HepG2 (cell line): ENCODE results near the gene FLAD1. TPM values are rescaled to one million over a fixed set of nuclear protein-coding genes. Genes with fewer than 3 reads are reported as not detected.

Experiments used
- ATAC-seq: fragments of 200-7000 bp; cut with Tn5 transposase; 3 replicates; pipeline ENCODE4 v1.9.1; 2020; ENCODE audit warnings: mild to moderate bottlenecking, moderate library complexity
- BruUV-seq: library from RNA; stranded (reverse); fragments of 400-500 nt; replicated peaks from 2 replicates; lab custom pipeline; 2021; lab: Mats Ljungman, UMichigan
- CTCF ChIA-PET: fragments of 300-600 bp; formaldehyde crosslinking; extraction: SDS; loops from one replicate; lab custom pipeline; 2021; ENCODE audit warnings: low total read pairs, inconsistent platforms, low intra/inter-chr PET ratio; lab: Yijun Ruan, JAX
- POLR2A ChIA-PET: fragments of 350-600 bp; sonication (Branson Sonifier 250); formaldehyde crosslinking; loops from one replicate; lab custom pipeline; 2020; ENCODE audit warnings: antibody characterized with exemption, inconsistent platforms; lab: Yijun Ruan, JAX
- DNase-seq: peaks from one replicate; pipeline ENCODE4 v3.0.0-alpha.2; 2015; ENCODE audit warnings: low spot score
- FAIRE-seq: peaks from 3 replicates; lab custom pipeline; 2011; peaks lifted over from hg19 to GRCh38; lab: Jason Lieb, UNC
- H2AFZ ChIP-seq: one replicate; pipeline ENCODE4 v1.6.1; 2011; ENCODE audit warnings: low read length, inconsistent platforms
- H3K27ac ChIP-seq: fragments of 300-600 bp; 3 replicates; pipeline ENCODE4 v1.8.0; 2011; ENCODE audit warnings: mixed run types, mild to moderate bottlenecking, mixed read lengths, low read length, inconsistent platforms; ENCODE audit not compliant: insufficient read depth; ENCODE audit errors: extremely low read length
- H3K27me3 ChIP-seq, 2 experiments: fragments of 200-600 bp in 1 of 2; 2 replicates in 1 of 2; 3 replicates in 1 of 2; pipeline versions ENCODE4 v1.6.0 to v1.8.0; 2011; ENCODE audit warnings: low read length in 2 of 2, mild to moderate bottlenecking in 2 of 2, moderate library complexity in 2 of 2, inconsistent platforms in 1 of 2; ENCODE audit not compliant: insufficient read depth in 2 of 2, control insufficient read depth in 1 of 2
- H3K36me3 ChIP-seq, 2 experiments: fragments of 200-600 bp in 1 of 2; replicated peaks in 1 of 2; 2 replicates in 1 of 2; 3 replicates in 1 of 2; pipeline versions ENCODE4 v1.5.1 to v1.8.0; 2011; ENCODE audit warnings: low read length in 2 of 2, inconsistent platforms in 1 of 2; ENCODE audit not compliant: insufficient read depth in 2 of 2, control insufficient read depth in 1 of 2
- H3K4me1 ChIP-seq: 2 replicates; pipeline ENCODE4 v1.5.1; 2012; ENCODE audit warnings: low read length, inconsistent platforms; ENCODE audit not compliant: insufficient read depth
- H3K4me2 ChIP-seq: 2 replicates; pipeline ENCODE4 v1.6.0; 2011; ENCODE audit warnings: low read depth, low read length, inconsistent platforms
- H3K4me3 ChIP-seq, 3 experiments: fragments of 200-600 bp in 1 of 3; sonication (generic), shearing (Covaris generic) in 1 of 3; replicated peaks in 1 of 3; 2 replicates each; pipeline ENCODE4 v1.5.1; 2011 to 2016; ENCODE audit warnings: low read length in 3 of 3, inconsistent platforms in 2 of 3, low read depth in 2 of 3, mild to moderate bottlenecking in 2 of 3, control low read depth in 1 of 3, mixed read lengths in 1 of 3; ENCODE audit not compliant: insufficient read depth in 1 of 3
- H3K79me2 ChIP-seq: one replicate; pipeline ENCODE4 v1.6.1; 2011; ENCODE audit warnings: low read length, inconsistent platforms; ENCODE audit not compliant: insufficient read depth
- H3K9ac ChIP-seq: 2 replicates; pipeline ENCODE4 v1.6.0; 2011; ENCODE audit warnings: mild to moderate bottlenecking, low read depth, low read length, inconsistent platforms; ENCODE audit not compliant: insufficient read depth
- H3K9me3 ChIP-seq: 2 replicates; pipeline ENCODE4 v1.5.1; 2012; ENCODE audit warnings: mild to moderate bottlenecking, low read length
- H4K20me1 ChIP-seq: 2 replicates; pipeline ENCODE4 v1.6.0; 2011; ENCODE audit warnings: inconsistent platforms, mild to moderate bottlenecking, low read length, moderate library complexity; ENCODE audit not compliant: insufficient read depth
- AGO2 ChIP-seq: fragments of 200-400 bp; formaldehyde crosslinking; optimal IDR thresholded peaks from 2 replicates; pipeline ENCODE3; 2017; ENCODE audit warnings: mild to moderate bottlenecking, low read depth, low read length, moderate library complexity
- CHD2 ChIP-seq: IDR thresholded peaks from 2 replicates; pipeline ENCODE4 v1.6.1; 2011; ENCODE audit warnings: low read depth, low read length, improper control_type of control experiment
- CSRNP1 ChIP-seq: sonication (generic); formaldehyde crosslinking; IDR thresholded peaks from 2 replicates; pipeline ENCODE4 v1.8.1; 2023; ENCODE audit warnings: mild to moderate bottlenecking, missing genetic modification reagents
- DMAP1 ChIP-seq: IDR thresholded peaks from 2 replicates; pipeline ENCODE4 v1.6.1; 2016
- DR1 ChIP-seq: sonication (generic); formaldehyde crosslinking; IDR thresholded peaks from 2 replicates; pipeline ENCODE4 v1.8.0; 2021; ENCODE audit warnings: mild to moderate bottlenecking, missing genetic modification reagents, inconsistent platforms
- ETV6 ChIP-seq: sonication (generic); formaldehyde crosslinking; conservative IDR thresholded peaks from 2 replicates; pipeline ENCODE4 v1.4.0; 2020; ENCODE audit warnings: missing genetic modification reagents
- FOSL1 ChIP-seq: sonication (generic); formaldehyde crosslinking; IDR thresholded peaks from 2 replicates; pipeline ENCODE4 v1.9.0; 2021; ENCODE audit warnings: missing genetic modification reagents, borderline replicate concordance
- HMGXB4 ChIP-seq, 2 experiments: sonication (generic) in 1 of 2; formaldehyde crosslinking in 1 of 2; IDR thresholded peaks; 2 replicates each; pipeline versions ENCODE4 v1.4.0 to v1.6.1; 2018 to 2020; ENCODE audit warnings: missing genetic modification reagents in 2 of 2, borderline replicate concordance in 1 of 2, low read depth in 1 of 2, mild to moderate bottlenecking in 1 of 2, missing biosample characterization in 1 of 2
- HNRNPK ChIP-seq: fragments of 200-400 bp; formaldehyde crosslinking; IDR thresholded peaks from 2 replicates; pipeline ENCODE4 v1.6.1; 2018; ENCODE audit warnings: low read length, low read depth, moderate library complexity, mild to moderate bottlenecking; ENCODE audit not compliant: poor library complexity, severe bottlenecking
- MLLT10 ChIP-seq: sonication (generic); formaldehyde crosslinking; IDR thresholded peaks from 2 replicates; pipeline ENCODE4 v1.4.0; 2020; ENCODE audit warnings: missing genetic modification reagents
- NR2F6 ChIP-seq, 2 experiments: IDR thresholded peaks; 2 replicates each; pipeline ENCODE4 v1.6.1; 2016; ENCODE audit warnings: antibody characterized with exemption in 1 of 2, mild to moderate bottlenecking in 1 of 2
- SP140L ChIP-seq: sonication (generic); formaldehyde crosslinking; IDR thresholded peaks from 2 replicates; pipeline ENCODE4 v1.4.0; 2020; ENCODE audit warnings: missing genetic modification reagents, borderline replicate concordance
- SRY ChIP-seq: sonication (generic); formaldehyde crosslinking; IDR thresholded peaks from 2 replicates; pipeline ENCODE4 v1.8.0; 2022; ENCODE audit warnings: mild to moderate bottlenecking, missing genetic modification reagents
- TAF1 ChIP-seq: sonication (generic); formaldehyde crosslinking; IDR thresholded peaks from 2 replicates; pipeline ENCODE4 v1.4.0; 2020; ENCODE audit warnings: missing genetic modification reagents
- YEATS4 ChIP-seq: sonication (generic); formaldehyde crosslinking; IDR thresholded peaks from 2 replicates; pipeline ENCODE4 v1.4.0; 2020; ENCODE audit warnings: missing genetic modification reagents, borderline replicate concordance
- ZFP36 ChIP-seq: fragments of 150-350 bp; IDR thresholded peaks from 2 replicates; pipeline ENCODE4 v1.6.1; 2018; ENCODE audit warnings: borderline replicate concordance, low read length, low read depth; ENCODE audit not compliant: partially characterized antibody
- ZNF296 ChIP-seq: sonication (generic); formaldehyde crosslinking; conservative IDR thresholded peaks from 2 replicates; pipeline ENCODE4 v1.5.0; 2020; ENCODE audit warnings: mild to moderate bottlenecking, missing genetic modification reagents
- ZNF367 ChIP-seq: sonication (generic); formaldehyde crosslinking; IDR thresholded peaks from 2 replicates; pipeline ENCODE4 v1.4.0; 2020; ENCODE audit warnings: missing genetic modification reagents, borderline replicate concordance
- ZNF629 ChIP-seq: sonication (generic); formaldehyde crosslinking; conservative IDR thresholded peaks from 2 replicates; pipeline ENCODE4 v1.5.0; 2020; ENCODE audit warnings: missing genetic modification reagents
- ZNF792 ChIP-seq: IDR thresholded peaks from 2 replicates; pipeline ENCODE4 v1.6.1; 2016
- WGBS: methylation state at CpG from one replicate; pipeline ENCODE4 v1.1.6; 2017; ENCODE audit warnings: low lambda C conversion rate; 5-methylcytosine and 5-hydroxymethylcytosine counted together
- in situ Hi-C: cut with HindIII; loops from 2 replicates; pipeline ENCODE4 v1.10.0; 2017; ENCODE audit warnings: low pct_unique_long_range_greater_than_20kb; ENCODE audit not compliant: extremely low pct_ligation_motif_present
- intact Hi-C: fragments of 100-400 bp; cut with micrococcal nuclease; formaldehyde crosslinking; loops from one replicate; pipeline ENCODE4 v1.10.0; 2022; ENCODE audit not compliant: unreplicated experiment
- polyA plus RNA-seq, 8 experiments: library from polyadenylated mRNA; depleted of rRNA in 3 of 8; stranded (reverse) in 7 of 8; unstranded in 1 of 8; fragments of >200 nt; fragmentation: Illumina TruSeq in 4 of 8; extraction: Trizol in 4 of 8; gene quantifications; 2 replicates each; pipeline versions ENCODE4 v1.2.1 to v1.2.3, GENCODE V29; 2011 to 2016; ENCODE audit warnings: low read depth in 4 of 8, missing spikeins in 1 of 8, mixed read lengths in 1 of 8; ENCODE audit not compliant: insufficient read depth in 1 of 8
- total RNA-seq, 5 experiments: library from RNA; depleted of rRNA; stranded (reverse); fragments of >200 nt; fragmentation: Illumina TruSeq; extraction: Trizol; gene quantifications; 2 replicates each; pipeline ENCODE4 v1.2.3, GENCODE V29; 2016; ENCODE audit warnings: low read depth in 1 of 5

Gene FLAD1
- total and polyA plus RNA-seq, 2 of the 13 experiments (the other 11 are each of a cell fraction or from before 2014, with no cell fraction given): 25.9 to 32.8 TPM

- TF ChIP-seq ETV6 (CRISPR knock-in tag): no peak
These were observed 20.2 kb downstream of the FLAD1 start (continued) for GRCh38 chr1:155003227-155003765.

GRCh38 chr1:155003766-155004351 is 20.7 kb downstream of the FLAD1 start:
- Histone ChIP-seq H3K36me3 (no peaks in the 10 kb centered on the region; a peak in 1 of 5 replicates), H4K20me1 (peaks cover 4% of the 10 kb centered on the region; the same call in 1 of the 2 replicates), H3K4me2 (peak overlapping the region; percentile 89), H3K9me3 (no peaks in the 10 kb centered on the region), H3K27ac (peak overlapping the region; percentile 97), H3K4me3 (peak overlapping the region; percentile 86 to 98 (median 98)), H3K79me2 (peaks cover 40% of the 10 kb centered on the region), H3K4me1 (peaks cover 60% of the 10 kb centered on the region), H2AFZ (no peak overlapping the region), H3K27me3 (no peaks in the 10 kb centered on the region; a peak in 1 of 5 replicates), H3K9ac (peak overlapping the region; percentile 95)
- ATAC-seq: peak; percentile 1; the same call in 1 of the 3 replicates
- ChIA-PET CTCF (interaction anchor here (1.6 kb wide), 1 partner anchor 13 kb away, joined by 5 read pairs; no protein-coding TSS in a partner anchor), POLR2A (interaction anchor here (0.6 to 6.7 kb wide), 11 partner anchors 10 to 223 kb away, joined by 3 to 90 read pairs (median 3); partner anchors contain the start of genes ADAM15, FLAD1 and PMVK)
- peak; percentile 70 for DNase-seq
- FAIRE-seq: peak; percentile 26
- BruUV-seq: no TSS peak
- WGBS: 3% methylated on average over 13 of the region's 34 CpGs
- intact Hi-C loops: loop anchor here (5.0 kb wide), 1 partner anchor 447 kb away; the partner anchor contains the start of gene UBE2Q1
- in situ Hi-C loops: no loop called here
- TF ChIP-seq NR2F6 (IDR thresholded peaks at IDR 0.05) (peak; percentile 52), NR2F6 (CRISPR knock-in tag; IDR thresholded peaks at IDR 0.05) (peak; percentile 52; the same call in 1 of the 2 replicates), TAF1 (CRISPR knock-in tag) (peak; percentile 34; the same call in 1 of the 2 replicates), DR1 (CRISPR knock-in tag) (no peak), ZNF629 (CRISPR knock-in tag) (no peak), ZNF296 (0 out of 2 replicates have a peak, but pooled peaks have one; percentile 40), HMGXB4 (CRISPR knock-in tag; IDR thresholded peaks at IDR 0.05; ENCODE audit: borderline replicate concordance in 1 of 2, low read depth in 1 of 2) (no peak), ZFP36 (no peak), MLLT10 (CRISPR knock-in tag) (no peak), CHD2 (no peak), YEATS4 (peak; percentile 60; the same call in 1 of the 2 replicates), DMAP1 (peak; percentile 80), ZNF792 (CRISPR knock-in tag) (no peak; the same call in 1 of the 2 replicates), FOSL1 (CRISPR knock-in tag) (no peak), CSRNP1 (CRISPR knock-in tag) (peak; percentile 82; the same call in 1 of the 2 replicates), SP140L (CRISPR knock-in tag) (no peak), SRY (no peak), ZNF367 (CRISPR knock-in tag) (no peak), HNRNPK (peak; percentile 17), AGO2 (no peak)
